GM10248 (cell line): Measurements from ENCODE around the gene TF.

Experiments used
- CTCF ChIA-PET: fragments of 300-600 bp; sonication (Branson Sonifier 250); formaldehyde crosslinking; extraction: SDS; loops from one replicate; lab custom pipeline; 2021; ENCODE audit warnings: antibody characterized with exemption; lab: Yijun Ruan, JAX
- POLR2A ChIA-PET: fragments of 350-650 bp; sonication (Branson Sonifier 250); formaldehyde crosslinking; extraction: SDS; loops from one replicate; lab custom pipeline; 2020; ENCODE audit warnings: antibody characterized with exemption; lab: Yijun Ruan, JAX
- DNase-seq: peaks from one replicate; pipeline ENCODE4 v3.0.0; 2012; ENCODE audit errors: extremely low spot score
- TF ChIP-seq, protein P1 (sequence below): IDR thresholded peaks from 2 replicates; pipeline ENCODE4 v1.5.1; 2012; ENCODE audit warnings: mild to moderate bottlenecking, low read depth; ENCODE audit errors: extremely low read depth, missing control alignments, control extremely low read depth

The TF gene

DNA sequence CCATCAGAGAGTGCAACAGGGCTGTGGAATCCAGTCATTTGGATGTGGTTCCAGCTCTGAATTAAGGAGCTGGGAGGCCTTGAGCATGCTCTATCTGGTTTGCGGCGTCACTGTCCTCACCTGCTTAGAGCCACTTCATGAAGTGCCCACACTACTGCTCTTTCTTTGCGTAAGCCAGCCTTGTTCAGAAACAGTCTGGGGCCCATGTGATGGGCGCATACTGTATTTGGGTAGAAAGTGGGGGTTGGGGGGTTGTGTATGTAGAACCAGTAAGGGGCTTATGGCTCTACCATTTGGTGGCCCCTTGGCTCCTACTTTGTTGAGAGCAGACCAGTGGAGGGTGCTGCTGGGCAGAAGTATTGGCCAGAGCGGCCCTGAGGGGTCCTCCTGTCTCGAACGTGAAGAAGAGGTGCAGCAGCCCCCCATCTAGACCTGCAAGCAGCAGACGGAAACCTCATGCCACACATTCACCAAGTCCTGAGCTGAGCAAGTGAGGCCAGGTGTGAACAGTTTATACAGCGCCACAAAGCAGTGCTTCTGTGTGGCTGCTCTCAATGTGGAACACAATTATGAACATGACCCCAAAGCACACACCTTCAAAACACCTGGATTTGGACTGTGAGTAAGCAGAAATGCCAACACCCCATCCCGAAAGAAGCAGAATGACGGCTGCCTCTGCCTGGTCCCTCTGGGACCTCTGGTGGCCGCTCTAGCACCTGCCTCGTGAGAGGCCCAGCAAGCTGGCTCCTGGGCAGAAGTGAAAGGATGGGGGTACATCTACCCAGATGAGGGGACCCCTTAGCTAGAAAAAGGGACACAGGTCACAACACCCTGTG lies 86.0 kb downstream of the TF start:
- CTCF ChIA-PET: interaction anchor here (0.9 to 2.4 kb wide), 4 partner anchors 15 to 379 kb away, joined by 3 to 14 read pairs (median 4); no protein-coding TSS in a partner anchor
- POLR2A ChIA-PET: no interaction called here
- no peak for DNase-seq
- TF ChIP-seq, protein P1, sequence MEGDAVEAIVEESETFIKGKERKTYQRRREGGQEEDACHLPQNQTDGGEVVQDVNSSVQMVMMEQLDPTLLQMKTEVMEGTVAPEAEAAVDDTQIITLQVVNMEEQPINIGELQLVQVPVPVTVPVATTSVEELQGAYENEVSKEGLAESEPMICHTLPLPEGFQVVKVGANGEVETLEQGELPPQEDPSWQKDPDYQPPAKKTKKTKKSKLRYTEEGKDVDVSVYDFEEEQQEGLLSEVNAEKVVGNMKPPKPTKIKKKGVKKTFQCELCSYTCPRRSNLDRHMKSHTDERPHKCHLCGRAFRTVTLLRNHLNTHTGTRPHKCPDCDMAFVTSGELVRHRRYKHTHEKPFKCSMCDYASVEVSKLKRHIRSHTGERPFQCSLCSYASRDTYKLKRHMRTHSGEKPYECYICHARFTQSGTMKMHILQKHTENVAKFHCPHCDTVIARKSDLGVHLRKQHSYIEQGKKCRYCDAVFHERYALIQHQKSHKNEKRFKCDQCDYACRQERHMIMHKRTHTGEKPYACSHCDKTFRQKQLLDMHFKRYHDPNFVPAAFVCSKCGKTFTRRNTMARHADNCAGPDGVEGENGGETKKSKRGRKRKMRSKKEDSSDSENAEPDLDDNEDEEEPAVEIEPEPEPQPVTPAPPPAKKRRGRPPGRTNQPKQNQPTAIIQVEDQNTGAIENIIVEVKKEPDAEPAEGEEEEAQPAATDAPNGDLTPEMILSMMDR: peak; percentile 19

- CTCF ChIA-PET: interaction anchor here (0.9 to 2.4 kb wide), 4 partner anchors 15 to 379 kb away, joined by 3 to 14 read pairs (median 4); no protein-coding TSS in a partner anchor
- TF ChIP-seq, protein P1: no peak
- no peak for DNase-seq
- POLR2A ChIA-PET: interaction anchor here (0.9 kb wide), 1 partner anchor 9 kb away, joined by 3 read pairs; no protein-coding TSS in a partner anchor
Observed at GRCh38 chr3:133832802-133833144, 86.6 kb downstream of the TF start.

DNA sequence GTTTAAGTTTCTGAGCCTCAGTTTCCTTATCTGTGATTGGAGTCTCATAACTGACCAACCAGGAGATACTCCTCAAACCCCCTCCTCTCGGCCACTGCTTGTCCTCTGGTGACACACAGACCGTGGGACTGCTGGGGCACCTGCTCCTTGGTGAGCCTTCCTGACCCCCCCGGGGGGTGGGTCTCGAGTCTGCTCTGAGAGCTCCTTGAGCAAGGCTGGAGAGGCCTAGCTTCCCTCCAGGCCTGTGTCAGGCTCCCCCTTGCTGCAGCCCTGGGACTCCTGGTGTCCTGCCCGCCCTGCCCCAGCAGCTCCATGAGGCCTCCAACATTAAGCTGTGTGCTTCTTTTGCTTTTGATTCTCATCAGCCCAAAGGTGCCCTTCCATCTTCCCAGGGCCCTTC lies 87.1 kb downstream of the TF start:
- no peak for DNase-seq
- ChIA-PET CTCF (interaction anchor here (0.9 to 2.4 kb wide), 4 partner anchors 16 to 378 kb away, joined by 3 to 14 read pairs (median 4); no protein-coding TSS in a partner anchor), POLR2A (interaction anchor here (0.9 kb wide), 1 partner anchor 10 kb away, joined by 3 read pairs; no protein-coding TSS in a partner anchor)
- TF ChIP-seq, protein P1: no peak

DNA sequence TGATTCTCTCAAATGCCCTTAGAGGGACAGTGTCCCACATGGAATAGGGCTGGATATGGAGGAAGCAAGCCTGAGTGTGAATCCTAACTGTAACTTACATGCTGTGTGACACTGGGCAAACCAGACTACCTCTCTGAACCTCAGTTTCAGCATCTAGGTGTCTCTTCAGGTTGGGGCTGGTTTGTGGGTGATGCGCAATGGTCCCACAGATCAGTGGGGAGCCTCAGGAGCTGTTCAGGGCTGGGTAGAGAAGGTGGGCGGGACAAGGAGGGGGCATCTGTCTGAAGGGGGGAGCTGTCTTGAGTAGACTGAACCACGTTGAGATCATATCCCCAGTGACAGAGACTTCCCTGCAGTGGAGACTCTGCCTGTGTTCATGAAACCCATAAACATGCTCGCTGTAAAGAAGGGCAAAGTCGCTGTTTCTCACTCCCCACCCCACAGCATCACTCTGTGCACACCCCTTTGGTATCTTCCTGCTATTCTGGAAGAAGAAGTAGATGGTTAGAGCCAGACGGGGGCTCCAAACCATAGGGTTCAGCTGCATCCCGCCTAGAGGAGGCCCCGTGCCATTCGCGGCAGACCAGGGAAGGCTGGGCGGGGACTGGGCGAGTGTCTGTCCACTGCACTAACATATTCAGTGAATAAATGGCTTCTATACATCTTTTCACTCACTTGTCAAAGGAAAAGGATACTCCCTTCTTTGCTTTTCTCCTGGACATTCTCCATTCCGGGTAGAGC lies 87.9 kb downstream of the TF start:
- TF ChIP-seq, protein P1: no peak
- CTCF ChIA-PET: interaction anchor here (2.4 kb wide), 1 partner anchor 17 kb away, joined by 14 read pairs; no protein-coding TSS in a partner anchor
- no peak for DNase-seq
- POLR2A ChIA-PET: no interaction called here

DNA sequence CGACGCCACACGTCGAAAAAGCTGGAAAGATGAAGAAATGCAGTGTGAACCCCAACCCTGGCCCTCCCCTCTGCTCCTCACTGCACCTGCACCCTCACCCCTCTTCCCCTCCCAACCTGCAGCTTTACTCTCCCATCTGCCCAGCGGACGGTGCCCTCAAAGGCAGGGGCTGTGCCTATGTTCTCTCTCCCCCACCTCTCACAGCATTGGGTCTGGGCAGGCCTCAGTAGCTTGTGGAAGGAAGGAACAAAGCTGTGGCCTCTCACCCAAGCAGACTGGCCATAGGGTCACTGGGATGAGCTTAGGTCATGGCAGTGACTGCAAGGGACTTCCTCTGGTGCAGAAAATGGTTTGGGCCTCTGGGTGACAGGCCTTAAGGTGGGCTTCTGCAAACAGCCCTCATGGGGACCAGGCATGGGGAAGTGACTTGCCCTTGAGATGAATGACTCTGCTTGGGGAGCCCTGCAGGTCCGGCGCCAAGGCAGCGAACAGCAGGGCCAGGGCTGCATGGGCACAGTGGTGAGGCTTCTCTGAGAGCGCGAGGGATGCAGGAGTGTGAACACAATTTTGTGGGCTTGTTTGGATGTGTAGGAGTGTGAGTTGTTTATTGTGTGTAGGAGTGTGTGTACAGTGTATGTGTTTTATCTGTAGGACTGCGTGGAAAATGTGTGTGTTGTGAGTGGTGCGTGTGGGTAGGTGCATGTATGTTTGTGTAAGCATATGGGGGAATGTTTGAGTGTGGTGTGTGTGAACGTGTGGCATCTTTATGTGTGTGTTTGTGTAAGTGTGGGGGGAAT lies 88.6 kb downstream of the TF start:
- ChIA-PET CTCF (interaction anchor here (2.4 kb wide), 1 partner anchor 17 kb away, joined by 14 read pairs; no protein-coding TSS in a partner anchor), POLR2A (no interaction called here)
- TF ChIP-seq, protein P1: no peak
- DNase-seq: no peak

DNA sequence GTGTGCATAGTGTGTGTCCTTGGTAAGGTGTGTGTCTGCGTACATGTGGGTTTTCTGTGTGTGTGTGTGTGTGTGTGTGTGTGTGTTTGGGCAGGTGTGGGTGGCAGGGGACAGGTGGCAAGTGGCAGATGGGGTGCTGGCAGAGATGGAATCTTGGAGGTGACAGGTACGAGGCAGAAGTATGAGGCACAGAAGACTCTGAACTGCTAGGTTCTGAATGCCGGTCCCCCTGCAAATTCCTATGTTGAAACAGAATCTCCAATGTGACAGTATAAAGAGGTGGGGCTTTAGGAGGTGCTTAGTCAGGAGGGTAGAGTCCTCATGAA lies 89.2 kb downstream of the TF start:
- DNase-seq: no peak
- POLR2A ChIA-PET: no interaction called here
- CTCF ChIA-PET: no interaction called here
- TF ChIP-seq, protein P1: no peak
